Measurements from ENCODE around the gene ADGRL3. TPM values are rescaled to one million over a fixed set of nuclear protein-coding genes. Genes with fewer than 3 reads are reported as not detected.
"Not testable (repeated sequence)": the region's sequence is repeated elsewhere in the genome, so short reads cannot be mapped to it uniquely, and the experiment has no call there.

Gene ADGRL3
- total and polyA plus RNA-seq, 7 donors, result under 0.01 to 11.9 (median 5.4) TPM

- no peaks in the 10 kb centered on the region for H3K4me1 ChIP-seq
- WGBS, 2 donors, result 90 to 93% methylated on average over 3 of the region's 3 CpGs
- DNase-seq, result no peak
- TF ChIP-seq POLR2AphosphoS5 (IDR thresholded peaks at IDR 0.05) (no peak), CTCF (IDR thresholded peaks at IDR 0.05) (no peak), POLR2A (IDR thresholded peaks at IDR 0.05) (no peak), EP300 (IDR thresholded peaks at IDR 0.05) (no peak)
- no peak overlapping the region for H3K4me3 ChIP-seq
- no peaks in the 10 kb centered on the region for H3K36me3 ChIP-seq
- H3K9me3 ChIP-seq, result no peaks in the 10 kb centered on the region
- no peak overlapping the region for H3K27ac ChIP-seq
- intact Hi-C loops (cut with DNase I), result no loop called here
- no peaks in the 10 kb centered on the region for H3K27me3 ChIP-seq
These were observed 553.6 kb downstream of the ADGRL3 start for GRCh38 chr4:61753739-61754138.

- H3K4me3 ChIP-seq; H3K27me3 ChIP-seq; H3K36me3 ChIP-seq; H3K4me1 ChIP-seq; DNase-seq; H3K9me3 ChIP-seq; H3K27ac ChIP-seq; intact Hi-C loops (cut with DNase I): not testable (repeated sequence)
- WGBS, 2 donors, result 83 to 93% methylated on average over 5 of the region's 5 CpGs
These were observed 556.8 kb downstream of the ADGRL3 start for GRCh38 chr4:61756937-61757336.

GRCh38 chr4:61757983-61758382 lies 557.9 kb downstream of the ADGRL3 start:
- H3K36me3 ChIP-seq; H3K27ac ChIP-seq; intact Hi-C loops (cut with DNase I); DNase-seq; H3K9me3 ChIP-seq; H3K4me1 ChIP-seq; H3K4me3 ChIP-seq; H3K27me3 ChIP-seq: not testable (repeated sequence)
- 89 to 91% methylated on average over 1 of the region's 1 CpG for WGBS, 2 donors

- H3K4me1 ChIP-seq; H3K27me3 ChIP-seq; H3K9me3 ChIP-seq; intact Hi-C loops (cut with DNase I); H3K4me3 ChIP-seq; H3K36me3 ChIP-seq; DNase-seq; H3K27ac ChIP-seq: not testable (repeated sequence)
- 78 to 81% methylated on average over 1 of the region's 1 CpG for WGBS, 2 donors
These were observed 558.5 kb downstream of the ADGRL3 start for GRCh38 chr4:61758596-61758995.

- H3K4me1 ChIP-seq; H3K27me3 ChIP-seq; H3K36me3 ChIP-seq; DNase-seq; H3K4me3 ChIP-seq; H3K9me3 ChIP-seq; intact Hi-C loops (cut with DNase I); H3K27ac ChIP-seq: not testable (repeated sequence)
- WGBS, 2 donors, result 86 to 97% methylated on average over 6 of the region's 7 CpGs
These were observed 559.1 kb downstream of the ADGRL3 start for GRCh38 chr4:61759245-61759644.

GRCh38 chr4:61759885-61760284 lies 559.8 kb downstream of the ADGRL3 start:
- H3K27me3 ChIP-seq; H3K4me3 ChIP-seq; H3K36me3 ChIP-seq; H3K9me3 ChIP-seq; intact Hi-C loops (cut with DNase I); H3K4me1 ChIP-seq; H3K27ac ChIP-seq; DNase-seq: not testable (repeated sequence)
- 95 to 96% methylated on average over 4 of the region's 4 CpGs for WGBS, 2 donors

- Histone ChIP-seq H3K27me3 (no peaks in the 10 kb centered on the region), H3K9me3 (peaks cover 0 to 3% (median 0%) of the 10 kb centered on the region in 4 donors), H3K36me3 (no peaks in the 10 kb centered on the region), H3K27ac (no peak overlapping the region), H3K4me1 (no peaks in the 10 kb centered on the region), H3K4me3 (no peak overlapping the region)
- intact Hi-C loops (cut with DNase I), result no loop called here
- no peak for TF ChIP-seq POLR2AphosphoS5 (IDR thresholded peaks at IDR 0.05)
- TF ChIP-seq EP300 (IDR thresholded peaks at IDR 0.05), result no peak
- TF ChIP-seq POLR2A (IDR thresholded peaks at IDR 0.05), result no peak
- TF ChIP-seq CTCF (IDR thresholded peaks at IDR 0.05), result no peak
- no peak for DNase-seq
- WGBS, 2 donors, result 88 to 91% methylated on average over 2 of the region's 2 CpGs
These were observed 560.7 kb downstream of the ADGRL3 start for GRCh38 chr4:61760820-61761219.
